Tibial nerve (tissue), 4 donors: Measurements from ENCODE around the gene AMDHD1. TPM values are rescaled to one million over a fixed set of nuclear protein-coding genes. Genes with fewer than 3 reads are reported as not detected.

Experiments
- DNase-seq, 2 donors: peaks; one replicate each; pipeline ENCODE4 v3.0.0-alpha.2; 2019; ENCODE audit warnings: low spot score in 2 of 2
- H3K27ac ChIP-seq, 4 donors: fragments of 200-600 bp; sonication (generic) in 3 of 4; one replicate each; pipeline ENCODE4 v1.5.1; 2017 to 2019; ENCODE audit warnings: mild to moderate bottlenecking in 1 of 4
- H3K27me3 ChIP-seq, 2 donors: fragments of 200-600 bp; sonication (generic) in 1 of 2; one replicate each; pipeline versions ENCODE4 v1.5.1 to v1.6.0; 2017 to 2019
- H3K36me3 ChIP-seq, 3 donors: fragments of 200-600 bp; sonication (generic); one replicate each; pipeline ENCODE4 v1.5.1; 2018 to 2019
- H3K4me1 ChIP-seq, 4 donors: fragments of 200-600 bp; sonication (generic) in 3 of 4; one replicate each; pipeline ENCODE4 v1.5.1; 2017 to 2019
- H3K4me3 ChIP-seq, 4 donors: fragments of 200-600 bp; sonication (generic) in 3 of 4; one replicate each; pipeline ENCODE4 v1.5.1; 2017 to 2019; ENCODE audit warnings: mild to moderate bottlenecking in 1 of 4, moderate library complexity in 1 of 4
- H3K9me3 ChIP-seq, 4 donors: fragments of 200-600 bp; sonication (generic) in 3 of 4; one replicate each; pipeline ENCODE4 v1.5.1; 2017 to 2019
- EP300 ChIP-seq, 2 donors: sonication (generic); formaldehyde crosslinking; IDR thresholded peaks; one replicate each; pipeline ENCODE4 v1.6.1; 2017; ENCODE audit warnings: antibody characterized with exemption in 2 of 2, mild to moderate bottlenecking in 1 of 2
- POLR2A ChIP-seq, 2 donors: fragments of 450-650 bp; IDR thresholded peaks; one replicate each; pipeline ENCODE4 v1.6.1; 2017; ENCODE audit warnings: antibody characterized with exemption in 2 of 2, mild to moderate bottlenecking in 2 of 2, moderate library complexity in 2 of 2
- WGBS, 2 donors: methylation state at CpG; one replicate each; pipeline ENCODE4 v1.1.5; 2018; 5-methylcytosine and 5-hydroxymethylcytosine counted together
- total RNA-seq, 4 donors: library from RNA; depleted of rRNA; stranded (reverse); fragments of >200 nt; gene quantifications; one replicate each; pipeline ENCODE4 v1.1.0, GENCODE V29; 2016
- TF ChIP-seq, protein P1 (sequence below), 5 experiments: fragments of 200-600 bp in 3 of 5; fragments of 450-650 bp in 2 of 5; sonication (generic) in 3 of 5; IDR thresholded peaks; one replicate each; pipeline ENCODE4 v1.5.1; 2016 to 2019; ENCODE audit warnings: antibody characterized with exemption in 5 of 5, mild to moderate bottlenecking in 3 of 5, moderate library complexity in 2 of 5

Gene AMDHD1
- total RNA-seq, 4 donors from 2014 or later, result 2.0 to 2.1 TPM; not detected in 2

DNA sequence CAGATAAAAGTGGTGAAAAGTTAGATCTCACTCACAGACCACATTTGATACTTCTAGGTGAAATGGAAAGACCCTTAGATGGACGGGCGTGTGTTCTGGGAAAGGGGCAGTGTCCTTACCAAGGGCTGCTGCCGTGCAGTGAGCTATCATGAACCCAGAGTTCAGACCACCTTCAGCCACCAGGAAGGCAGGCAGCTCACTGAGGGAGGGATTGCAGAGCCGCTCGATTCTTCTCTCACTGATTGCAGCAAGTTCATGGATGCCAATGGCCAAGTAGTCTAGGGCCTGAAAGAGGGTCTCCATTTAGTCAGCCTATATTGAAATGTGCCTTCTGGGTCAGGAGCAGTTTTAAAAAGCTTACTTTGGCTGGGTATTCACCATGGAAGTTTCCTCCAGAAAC, 37.3 kb downstream of the AMDHD1 start:
- H3K27ac ChIP-seq, result no peak overlapping the region
- no peaks in the 10 kb centered on the region for H3K36me3 ChIP-seq
- TF ChIP-seq POLR2A (IDR thresholded peaks at IDR 0.05), result no peak
- no peak for TF ChIP-seq EP300 (IDR thresholded peaks at IDR 0.05)
- TF ChIP-seq, protein P1, sequence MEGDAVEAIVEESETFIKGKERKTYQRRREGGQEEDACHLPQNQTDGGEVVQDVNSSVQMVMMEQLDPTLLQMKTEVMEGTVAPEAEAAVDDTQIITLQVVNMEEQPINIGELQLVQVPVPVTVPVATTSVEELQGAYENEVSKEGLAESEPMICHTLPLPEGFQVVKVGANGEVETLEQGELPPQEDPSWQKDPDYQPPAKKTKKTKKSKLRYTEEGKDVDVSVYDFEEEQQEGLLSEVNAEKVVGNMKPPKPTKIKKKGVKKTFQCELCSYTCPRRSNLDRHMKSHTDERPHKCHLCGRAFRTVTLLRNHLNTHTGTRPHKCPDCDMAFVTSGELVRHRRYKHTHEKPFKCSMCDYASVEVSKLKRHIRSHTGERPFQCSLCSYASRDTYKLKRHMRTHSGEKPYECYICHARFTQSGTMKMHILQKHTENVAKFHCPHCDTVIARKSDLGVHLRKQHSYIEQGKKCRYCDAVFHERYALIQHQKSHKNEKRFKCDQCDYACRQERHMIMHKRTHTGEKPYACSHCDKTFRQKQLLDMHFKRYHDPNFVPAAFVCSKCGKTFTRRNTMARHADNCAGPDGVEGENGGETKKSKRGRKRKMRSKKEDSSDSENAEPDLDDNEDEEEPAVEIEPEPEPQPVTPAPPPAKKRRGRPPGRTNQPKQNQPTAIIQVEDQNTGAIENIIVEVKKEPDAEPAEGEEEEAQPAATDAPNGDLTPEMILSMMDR (IDR thresholded peaks at IDR 0.05), result no peak
- no peaks in the 10 kb centered on the region for H3K4me1 ChIP-seq
- no peaks in the 10 kb centered on the region for H3K9me3 ChIP-seq
- no peaks in the 10 kb centered on the region for H3K27me3 ChIP-seq
- DNase-seq, result no peak
- 89 to 92% methylated on average over 5 of the region's 5 CpGs for WGBS, 2 donors
- H3K4me3 ChIP-seq, result no peak overlapping the region

- no peak for TF ChIP-seq EP300 (IDR thresholded peaks at IDR 0.05)
- 65 to 68% methylated on average over 1 of the region's 1 CpG for WGBS, 2 donors
These were observed 39.5 kb downstream of the AMDHD1 start for GRCh38 chr12:95982602-95983001.

DNA sequence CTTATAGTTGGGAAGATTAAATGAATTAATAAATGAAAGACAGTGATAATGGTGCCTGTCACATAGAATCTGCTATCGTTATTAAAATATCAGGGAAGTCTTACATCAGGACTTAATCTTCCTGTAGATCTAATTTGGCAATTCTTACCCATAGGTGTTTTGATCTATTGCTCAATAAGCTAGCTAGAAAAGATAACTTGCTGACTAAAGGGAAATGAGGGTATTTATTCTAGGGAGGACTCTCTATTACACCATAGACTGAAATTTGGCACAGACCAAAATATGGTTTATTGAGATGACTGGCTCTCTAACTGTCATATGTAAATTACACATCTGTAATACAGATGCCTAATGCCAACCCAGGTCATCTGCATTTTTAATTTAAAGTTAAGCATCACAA, 41.6 kb downstream of the AMDHD1 start:
- DNase-seq, result no peak
- H3K9me3 ChIP-seq, result no peaks in the 10 kb centered on the region
- WGBS, 2 donors, result 95 to 100% methylated on average over 1 of the region's 1 CpG
- no peak overlapping the region for H3K27ac ChIP-seq
- H3K36me3 ChIP-seq, result no peaks in the 10 kb centered on the region
- no peaks in the 10 kb centered on the region for H3K27me3 ChIP-seq
- H3K4me3 ChIP-seq, result no peak overlapping the region
- no peak for TF ChIP-seq POLR2A (IDR thresholded peaks at IDR 0.05)
- TF ChIP-seq EP300 (IDR thresholded peaks at IDR 0.05), result no peak
- TF ChIP-seq, protein P1 (IDR thresholded peaks at IDR 0.05), result no peak
- H3K4me1 ChIP-seq, result no peaks in the 10 kb centered on the region

More at GRCh38 chr12:95982602-95983001, 39.5 kb downstream of the AMDHD1 start:
- H3K4me1 ChIP-seq, result no peaks in the 10 kb centered on the region
- H3K27me3 ChIP-seq, result no peaks in the 10 kb centered on the region
- H3K9me3 ChIP-seq, result no peaks in the 10 kb centered on the region
- no peak overlapping the region for H3K4me3 ChIP-seq
- no peak overlapping the region for H3K27ac ChIP-seq
- no peak for DNase-seq
- H3K36me3 ChIP-seq, result no peaks in the 10 kb centered on the region

DNA sequence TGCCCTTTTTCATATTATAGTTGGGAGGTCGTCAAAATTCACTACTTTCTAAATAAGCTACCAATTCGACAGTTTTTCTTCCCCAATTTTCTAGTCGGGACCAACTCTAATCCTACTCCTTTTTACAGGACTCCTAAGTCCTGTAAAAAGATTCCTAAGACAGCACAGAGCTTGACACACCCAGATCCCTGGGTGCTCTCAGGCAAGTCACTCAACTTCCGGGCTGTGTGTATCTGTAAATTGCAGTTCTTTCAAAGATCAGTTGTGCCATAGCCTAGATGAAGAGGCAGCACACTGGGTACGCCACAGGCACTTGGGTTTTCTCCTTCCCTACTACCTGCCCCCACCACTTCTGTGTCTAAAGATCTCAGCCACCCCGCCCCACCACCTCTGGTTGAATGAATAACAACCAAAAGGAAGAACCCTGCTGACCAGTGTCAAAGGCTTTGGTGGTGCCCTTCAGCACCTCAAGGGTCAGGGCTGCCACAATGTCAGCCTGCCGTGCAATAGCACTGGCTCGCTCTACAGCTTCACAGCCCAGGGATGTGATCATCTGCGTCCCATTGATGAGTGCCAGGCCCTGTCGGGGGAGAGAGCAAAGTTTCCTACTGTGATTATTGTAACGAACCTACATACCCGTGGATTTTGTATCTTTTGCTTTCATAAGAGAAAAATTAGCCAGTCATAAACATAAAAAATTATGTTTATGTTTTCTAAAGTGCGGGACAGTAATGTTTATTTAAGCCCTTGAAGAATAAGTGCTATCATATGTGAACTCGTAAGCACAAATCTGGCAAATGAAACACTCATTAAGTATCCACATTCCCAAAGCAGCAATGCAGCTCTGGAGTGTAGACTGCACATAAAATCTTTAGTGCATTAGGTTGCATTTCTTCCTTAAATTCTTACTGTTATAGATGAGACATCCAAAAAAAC, 43.8 kb downstream of the AMDHD1 start:
- no peak for DNase-seq
- no peak overlapping the region for H3K27ac ChIP-seq
- H3K27me3 ChIP-seq, result no peaks in the 10 kb centered on the region
- WGBS, 2 donors, result 61 to 65% methylated on average over 14 of the region's 14 CpGs
- H3K4me1 ChIP-seq, result no peaks in the 10 kb centered on the region
- TF ChIP-seq POLR2A (IDR thresholded peaks at IDR 0.05) (no peak), EP300 (IDR thresholded peaks at IDR 0.05) (no peak)
- TF ChIP-seq, protein P1 (IDR thresholded peaks at IDR 0.05), result no peak
- H3K4me3 ChIP-seq, result no peak overlapping the region
- no peaks in the 10 kb centered on the region for H3K9me3 ChIP-seq
- H3K36me3 ChIP-seq, result no peaks in the 10 kb centered on the region

GRCh38 chr12:95988506-95989275, 45.6 kb downstream of the AMDHD1 start:
- Histone ChIP-seq H3K4me1 (no peaks in the 10 kb centered on the region), H3K9me3 (no peaks in the 10 kb centered on the region), H3K27me3 (no peaks in the 10 kb centered on the region), H3K4me3 (no peak overlapping the region), H3K36me3 (no peaks in the 10 kb centered on the region), H3K27ac (no peak overlapping the region)
- TF ChIP-seq POLR2A (IDR thresholded peaks at IDR 0.05) (no peak), EP300 (IDR thresholded peaks at IDR 0.05) (no peak)
- TF ChIP-seq, protein P1 (IDR thresholded peaks at IDR 0.05), result no peak
- WGBS, 2 donors, result 78 to 81% methylated on average over 11 of the region's 11 CpGs
- DNase-seq, result no peak
